Measurements from ENCODE around the gene AOPEP. TPM values are rescaled to one million over a fixed set of nuclear protein-coding genes. Genes with fewer than 3 reads are reported as not detected.

Gene AOPEP
- total RNA-seq, 1 donor from 2014 or later: 119 TPM

DNA sequence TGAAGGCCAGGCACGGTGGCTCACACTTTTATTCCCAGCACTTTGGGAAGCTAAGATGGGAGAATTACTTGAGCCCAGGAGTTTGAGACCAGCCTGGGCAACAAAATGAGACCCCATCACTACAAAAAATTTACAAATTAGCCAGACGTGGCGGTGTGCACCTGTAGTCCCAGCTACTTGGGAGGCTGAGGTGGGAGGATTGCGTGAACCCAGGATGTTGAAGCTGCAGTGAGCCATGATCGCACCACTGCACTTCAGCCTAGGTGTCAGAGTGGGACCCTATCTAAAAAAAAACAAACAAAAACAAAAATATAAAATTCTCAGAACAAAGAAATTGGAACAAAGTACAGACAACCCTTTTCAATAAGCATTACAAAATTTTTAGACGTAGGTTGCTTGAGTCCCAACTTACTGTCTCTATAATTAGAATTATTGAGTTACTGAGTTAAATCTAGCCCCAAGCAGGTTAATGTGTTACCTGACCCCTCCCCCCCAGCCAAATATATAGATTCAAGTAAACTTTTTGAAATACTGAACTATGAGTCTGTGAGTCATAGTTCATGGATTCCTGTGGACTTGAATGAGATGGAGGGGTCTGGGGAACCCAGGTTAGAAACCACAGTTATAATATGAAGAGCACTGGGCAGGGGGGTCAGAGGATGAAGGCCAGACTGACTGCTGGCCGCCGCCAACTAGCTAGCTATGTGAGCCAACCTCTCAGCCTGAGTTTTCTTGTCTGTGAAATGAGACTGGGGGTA lies 173.1 kb downstream of the AOPEP start:
- no peak for DNase-seq

DNA sequence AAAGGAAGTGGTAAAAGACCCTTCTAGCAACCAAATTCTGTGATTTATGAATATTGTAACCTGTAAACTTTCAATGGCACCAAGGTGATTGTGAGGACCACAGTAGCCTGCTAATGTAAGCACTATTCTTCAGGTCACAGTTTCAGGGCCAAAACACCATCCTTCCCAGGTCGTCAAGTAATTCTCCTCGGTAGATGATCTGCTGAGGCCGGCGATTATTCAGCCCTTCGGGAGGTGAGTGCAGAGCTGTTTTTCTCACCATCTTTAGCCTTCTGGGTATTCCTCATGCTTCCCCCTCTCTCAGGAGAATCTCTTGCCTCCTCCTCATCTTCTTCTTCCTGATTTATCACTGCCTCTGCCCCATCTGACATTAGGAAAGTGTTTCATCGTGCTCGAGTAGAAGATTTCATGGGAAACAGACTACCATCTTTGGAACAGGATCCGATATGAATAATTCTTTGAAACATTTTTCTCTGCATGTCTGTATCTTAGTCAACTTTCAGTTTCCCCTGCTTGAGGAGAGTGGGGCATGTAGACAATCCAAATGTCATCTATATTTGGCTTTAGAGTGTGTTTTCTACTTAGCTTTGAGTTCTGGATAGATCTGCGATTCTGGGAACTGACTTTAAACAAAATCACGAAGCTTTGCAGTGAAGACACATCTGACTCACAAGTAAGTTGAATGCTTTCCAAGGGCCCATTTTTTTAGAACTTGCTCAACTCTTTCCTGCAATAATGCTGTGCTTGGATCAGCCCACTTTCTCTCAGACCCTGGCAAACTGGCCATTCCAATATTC lies 173.9 kb downstream of the AOPEP start:
- DNase-seq: peak; percentile 51

DNA sequence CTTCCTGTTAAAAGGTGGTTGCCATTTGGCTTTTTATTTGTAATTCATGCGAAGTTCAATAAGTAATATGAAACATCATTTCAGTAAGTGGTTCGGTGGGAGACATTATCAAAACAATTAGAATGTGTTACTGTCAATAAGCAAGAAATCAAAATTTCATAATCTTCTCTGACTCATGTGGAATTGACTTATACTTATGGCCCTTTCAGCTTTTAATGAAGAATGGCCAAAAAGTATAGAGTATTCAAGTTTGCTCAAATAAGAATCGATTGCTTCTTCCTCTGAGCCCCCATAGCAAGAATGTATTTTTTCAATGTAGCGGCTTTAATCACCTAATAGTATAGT lies 174.5 kb downstream of the AOPEP start:
- DNase-seq: no peak

DNA sequence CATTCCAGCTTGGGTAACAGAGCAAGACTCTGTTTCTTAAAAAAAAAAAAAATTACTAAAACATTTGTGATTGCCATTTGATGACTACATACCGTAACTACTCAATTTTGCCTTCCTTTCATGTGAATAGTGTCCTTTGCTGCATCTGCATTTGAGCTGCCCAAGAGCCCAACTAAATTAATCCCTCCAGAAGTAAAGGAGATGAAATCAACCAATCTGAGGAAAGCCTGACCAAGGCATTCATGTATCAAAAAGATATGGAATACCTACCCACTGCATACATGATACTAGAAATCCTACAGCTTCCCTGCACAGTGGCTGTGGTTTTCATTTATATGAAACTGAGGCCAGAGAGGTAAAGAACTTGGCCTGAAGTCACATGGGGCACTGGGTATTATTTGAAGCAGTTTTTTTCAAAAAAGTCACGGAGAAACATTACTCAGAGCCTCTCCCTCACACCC lies 177.5 kb downstream of the AOPEP start:
- no peak for DNase-seq

DNA sequence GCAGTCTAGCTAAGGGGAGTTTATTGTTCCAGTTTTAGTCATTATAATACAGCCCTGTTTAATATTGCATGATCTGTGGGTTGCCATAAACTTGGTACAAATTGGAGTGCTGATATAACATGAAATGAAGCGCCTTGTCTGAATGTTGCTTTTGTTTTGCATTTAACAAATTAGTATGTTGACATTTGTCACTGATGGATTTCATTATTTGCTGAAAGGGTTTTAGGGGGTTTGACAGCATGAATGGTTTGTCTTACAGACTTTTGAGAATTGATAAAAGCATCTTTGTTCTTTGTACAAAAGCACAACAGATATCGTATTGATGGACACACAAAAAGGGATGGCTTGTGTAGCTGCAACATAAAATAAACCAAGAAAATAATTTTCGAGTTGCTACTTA lies 178.3 kb downstream of the AOPEP start:
- DNase-seq: no peak

DNA sequence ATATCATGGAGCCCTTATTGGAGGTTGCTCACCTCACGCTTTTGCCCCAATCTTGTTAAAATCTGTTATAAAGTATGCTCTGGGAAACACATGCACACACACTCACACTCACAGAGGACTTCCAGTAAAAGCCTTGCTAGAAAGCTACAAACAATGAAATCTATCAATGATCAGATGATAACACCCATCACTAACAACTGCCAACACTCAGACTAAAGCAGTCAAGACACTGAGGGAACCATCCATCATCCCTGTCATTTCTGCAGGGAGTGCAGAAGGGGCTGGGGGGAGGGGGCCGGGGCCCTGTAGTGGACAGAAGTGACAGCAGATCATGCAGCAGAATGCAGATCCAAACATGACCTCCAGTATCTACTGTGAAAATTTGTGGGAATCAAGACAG lies 179.1 kb downstream of the AOPEP start:
- no peak for DNase-seq

DNA sequence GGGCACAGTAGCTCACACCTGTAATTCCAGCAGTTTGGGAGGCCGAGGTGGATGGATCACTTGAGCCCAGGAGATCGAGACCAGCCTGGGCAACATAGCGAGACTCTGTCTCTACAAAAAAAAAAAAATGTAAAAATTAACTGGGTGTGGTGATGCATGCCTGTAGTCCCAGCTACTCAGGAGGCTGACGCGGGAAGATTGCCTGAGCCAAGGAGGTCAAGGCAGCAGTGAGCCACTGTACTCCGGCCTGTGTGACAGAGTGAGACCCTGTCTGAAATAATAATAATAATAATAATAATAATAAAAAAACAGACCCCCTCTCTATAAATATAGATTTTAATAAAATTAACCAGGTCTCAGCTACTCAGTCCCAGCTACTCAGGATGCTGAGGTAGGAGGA lies 179.7 kb downstream of the AOPEP start:
- DNase-seq: no peak

DNA sequence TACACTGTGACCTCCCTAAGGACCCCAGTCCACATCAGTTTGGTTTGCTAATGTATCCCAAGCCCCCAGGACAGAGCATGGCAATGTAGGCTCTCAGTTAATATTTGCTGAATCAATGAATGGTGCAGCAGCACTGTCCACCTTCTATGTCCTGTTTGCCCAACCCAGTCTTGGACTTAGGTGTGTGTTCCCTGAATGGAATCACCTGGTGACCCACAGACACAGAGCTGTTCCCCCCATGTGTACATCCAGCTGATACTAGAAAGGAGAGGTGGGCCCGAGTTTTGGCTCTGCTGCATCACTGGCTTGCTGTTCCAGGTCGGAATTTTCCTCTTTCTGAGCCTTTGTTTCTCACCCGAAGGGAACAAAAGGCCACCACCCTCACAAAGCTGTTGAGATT lies 180.2 kb downstream of the AOPEP start:
- no peak for DNase-seq

DNA sequence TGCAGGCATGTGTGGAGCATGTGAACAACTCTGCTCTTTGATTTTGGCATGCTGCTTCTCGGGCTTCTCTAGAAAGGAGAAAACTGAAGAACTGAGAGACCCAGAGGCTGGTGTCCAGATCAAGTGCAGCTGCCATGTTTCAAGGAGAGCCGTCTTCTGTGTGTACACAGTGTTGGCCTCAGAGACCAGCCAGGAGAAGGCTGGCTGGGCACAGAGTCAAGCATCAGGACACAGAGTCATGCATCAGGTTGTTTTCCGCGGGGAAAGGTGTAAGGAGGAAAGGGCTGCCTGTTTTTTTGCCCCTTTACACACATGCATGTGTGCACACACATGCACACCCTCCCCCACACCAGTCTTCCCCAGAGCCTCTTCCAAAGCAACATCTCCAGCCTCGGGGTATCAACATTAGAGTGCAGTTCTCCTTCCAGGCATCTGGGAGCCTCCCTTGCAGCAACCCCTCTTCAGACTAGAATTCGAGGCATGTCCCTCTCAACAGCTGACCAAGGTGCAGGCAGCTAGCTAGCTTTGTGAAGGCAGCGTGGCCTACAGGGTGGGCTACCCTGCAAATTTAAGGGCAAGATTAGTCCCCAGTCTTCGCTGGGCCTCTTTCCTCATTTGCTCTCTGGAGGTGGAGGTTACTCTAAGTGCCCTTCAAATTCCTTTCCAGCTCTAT lies 180.9 kb downstream of the AOPEP start:
- DNase-seq: no peak

DNA sequence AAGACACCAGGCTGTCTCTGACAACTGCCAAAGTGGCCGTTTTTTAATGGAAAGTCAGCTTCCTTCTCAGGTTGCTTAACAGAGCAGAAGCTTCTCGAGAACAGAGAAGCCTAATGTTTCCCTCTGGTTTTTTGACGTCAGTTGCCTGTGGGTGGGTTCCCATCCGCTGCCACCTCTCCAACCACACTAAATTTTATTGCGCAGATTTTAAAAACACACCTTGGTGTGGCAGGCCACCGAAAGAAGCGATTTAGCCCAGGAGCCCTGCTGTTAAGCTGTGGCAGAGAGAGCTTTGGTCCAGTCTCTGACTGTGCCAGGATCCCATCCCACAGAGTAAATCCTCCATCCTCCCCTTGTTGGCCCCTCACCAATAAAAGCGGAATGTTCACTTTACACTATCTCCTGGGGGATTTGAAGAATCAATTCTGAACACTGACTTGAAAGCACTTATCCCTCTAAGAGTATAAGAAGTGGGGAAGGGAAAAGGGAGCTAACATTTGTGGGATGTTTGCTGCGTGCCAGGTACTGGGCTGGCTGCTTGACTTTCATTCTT lies 181.6 kb downstream of the AOPEP start:
- no peak for DNase-seq

DNA sequence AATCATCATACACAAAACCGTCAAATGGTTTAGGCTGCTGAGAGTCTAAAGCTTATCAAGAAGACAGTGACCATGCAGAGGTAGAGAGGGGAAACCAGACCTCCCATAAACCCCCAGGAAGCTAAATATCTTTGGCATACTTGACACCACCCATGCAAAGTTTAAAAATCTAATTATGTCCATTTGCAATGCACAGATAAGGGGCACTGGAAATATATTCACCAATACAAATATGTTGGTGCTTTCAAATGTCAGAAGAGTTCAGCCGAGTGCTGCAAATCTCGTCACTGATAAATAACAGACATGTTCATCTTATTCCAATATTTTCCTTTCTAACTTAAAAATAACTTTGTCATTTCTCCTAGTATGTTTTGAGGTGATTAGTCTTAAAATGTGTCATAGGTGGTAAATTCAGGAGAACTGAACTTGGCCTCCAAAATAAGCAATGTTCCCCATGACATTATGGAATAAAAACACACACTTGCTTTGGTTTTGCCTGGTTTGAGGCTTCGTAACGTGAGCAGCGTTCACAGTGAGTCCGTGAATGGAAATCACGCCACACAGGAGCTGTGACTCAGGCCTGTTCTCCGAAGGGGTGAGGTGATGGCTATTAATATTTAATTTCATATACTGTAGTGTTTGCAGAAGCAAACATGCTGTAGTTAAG lies 182.2 kb downstream of the AOPEP start:
- no peak for DNase-seq

DNA sequence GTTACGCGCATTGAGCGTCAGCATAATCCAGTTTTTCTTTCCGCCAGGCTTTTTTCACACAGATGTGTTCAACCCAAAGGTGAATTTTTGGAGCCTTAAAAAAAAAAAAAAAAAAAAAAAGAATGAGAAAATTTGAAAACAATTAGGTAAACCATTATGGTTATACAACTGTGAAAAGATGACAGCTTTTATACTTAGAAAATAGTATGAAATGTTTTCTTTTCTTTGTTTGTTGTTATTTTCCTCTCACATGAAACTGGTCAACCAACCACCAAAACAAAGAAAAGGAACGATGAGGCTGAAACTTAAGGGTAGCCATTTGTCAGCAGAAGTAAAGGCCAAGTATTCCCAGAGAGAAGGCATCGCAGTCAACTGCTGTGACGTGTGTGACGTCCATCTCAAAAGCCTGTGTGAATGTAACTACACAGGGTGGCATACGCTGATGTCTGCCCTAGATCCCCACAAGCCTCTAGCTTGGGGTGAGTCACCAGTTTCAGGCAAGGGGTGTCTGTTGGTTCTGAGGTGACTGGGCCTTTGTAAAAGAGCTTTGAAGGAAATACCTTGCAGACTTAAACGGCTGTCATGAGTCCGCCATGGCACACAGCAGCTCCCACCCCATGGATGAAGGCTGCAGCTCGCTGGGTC lies 182.9 kb downstream of the AOPEP start:
- DNase-seq: no peak

DNA sequence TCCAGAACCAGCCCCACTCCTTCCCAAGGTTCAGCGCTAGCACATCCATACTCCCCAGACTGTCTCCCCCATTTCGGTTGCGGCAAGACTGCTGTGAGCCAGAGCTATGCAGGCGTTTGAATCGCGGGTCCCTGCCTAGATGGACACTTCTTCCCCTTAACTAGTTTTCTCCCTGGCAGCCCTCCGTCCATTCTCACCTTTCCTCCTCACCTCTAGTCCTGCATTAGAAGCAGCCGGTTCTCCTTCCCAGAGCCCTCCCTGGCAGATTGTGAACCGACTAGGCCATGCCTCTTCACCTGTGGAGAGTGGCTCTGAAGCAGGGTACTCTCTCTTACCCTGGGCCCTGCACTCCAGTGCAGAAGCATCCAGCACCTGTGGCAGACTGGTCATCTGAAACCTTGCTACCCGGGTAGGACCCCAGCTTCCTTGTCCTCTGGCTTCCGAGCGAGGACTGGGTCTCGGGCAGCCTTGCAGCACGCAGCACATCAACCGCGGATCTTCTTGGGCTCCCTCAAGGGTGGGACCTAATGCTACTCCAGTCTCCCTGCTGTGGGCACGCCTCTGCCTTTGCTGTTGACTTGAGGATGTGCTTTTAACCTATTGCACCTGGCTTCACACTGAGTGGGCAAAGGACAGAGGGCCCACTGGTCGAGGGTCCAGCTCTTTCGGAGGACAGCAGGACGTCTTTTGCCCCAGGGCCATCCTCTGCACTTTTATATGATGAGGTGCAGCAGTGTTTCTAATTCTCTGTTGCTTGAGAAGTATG lies 183.6 kb downstream of the AOPEP start:
- DNase-seq: no peak

DNA sequence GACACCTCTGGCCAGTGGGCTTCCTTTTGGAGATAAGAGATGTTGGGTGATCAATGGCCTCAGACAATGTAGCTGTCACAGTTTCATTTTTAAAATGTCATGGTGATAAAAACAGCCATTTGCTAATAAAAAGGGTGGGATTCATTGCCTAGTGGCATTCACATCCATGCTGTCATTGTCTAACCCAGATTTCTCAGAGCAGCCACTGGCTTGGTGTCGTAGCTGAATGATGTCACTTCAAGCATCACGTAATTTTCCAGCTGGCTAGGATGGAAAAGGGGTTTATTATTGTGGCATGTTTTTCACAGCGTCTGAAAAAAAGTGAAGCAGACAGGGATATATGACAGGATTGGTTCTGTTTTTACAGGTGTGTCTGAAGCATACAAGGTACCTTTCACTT lies 184.7 kb downstream of the AOPEP start:
- DNase-seq: no peak

DNA sequence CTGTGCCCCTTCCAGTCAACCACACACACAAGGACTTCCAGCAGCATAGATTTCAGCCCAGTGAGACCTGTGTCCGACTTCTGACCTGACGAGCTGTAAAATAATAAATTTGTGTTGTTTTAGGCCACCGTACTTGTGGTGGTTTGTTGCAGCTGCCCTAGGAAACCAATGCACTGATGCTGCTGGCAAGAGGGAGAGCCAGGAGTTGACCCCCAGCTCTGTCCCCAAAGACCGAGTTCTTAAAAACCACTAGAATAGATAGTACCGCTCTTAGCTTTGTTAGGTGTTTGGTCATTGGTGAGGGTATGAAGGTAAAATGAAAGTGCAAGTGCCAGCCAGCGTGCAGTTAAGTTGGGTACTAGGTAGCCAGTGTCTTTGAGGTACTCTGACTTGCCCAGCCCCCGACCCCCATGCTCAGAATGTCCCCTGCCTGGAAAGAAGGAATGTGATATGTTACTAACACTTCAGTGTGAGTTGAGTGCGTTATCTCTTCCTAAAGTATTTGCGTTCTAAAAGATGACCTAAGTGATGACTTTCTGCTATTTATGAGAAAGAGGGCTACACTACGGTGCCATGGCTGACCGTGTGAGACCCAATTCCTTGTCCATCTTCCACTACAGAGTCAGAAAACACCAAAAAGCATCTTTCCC lies 185.6 kb downstream of the AOPEP start:
- no peak for DNase-seq

DNA sequence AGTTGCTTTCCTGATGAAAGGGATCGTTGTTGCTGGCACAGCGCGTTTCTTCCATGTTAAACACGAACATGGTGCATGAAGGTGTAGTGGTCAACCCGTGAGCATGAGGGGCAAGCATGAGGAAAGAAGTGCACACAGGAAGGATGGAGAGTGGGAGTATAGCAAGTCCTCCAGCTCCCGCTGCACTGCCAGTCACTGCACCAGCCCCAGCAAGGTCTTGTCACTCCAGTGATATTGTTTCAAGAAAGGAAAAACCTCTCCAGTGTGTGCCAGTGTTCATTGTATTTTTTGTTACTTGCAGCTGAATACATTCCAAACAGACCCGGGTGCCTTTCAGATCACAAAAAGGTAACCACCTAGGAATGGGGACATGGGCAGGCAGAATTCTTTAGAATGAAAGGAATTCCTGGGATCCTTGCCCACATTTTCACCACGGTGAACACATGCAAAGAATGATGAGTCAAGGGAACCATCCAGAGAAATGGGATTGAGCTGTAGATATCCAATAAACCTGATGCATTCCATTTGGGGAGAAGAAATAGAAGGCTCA lies 186.3 kb downstream of the AOPEP start:
- no peak for DNase-seq

DNA sequence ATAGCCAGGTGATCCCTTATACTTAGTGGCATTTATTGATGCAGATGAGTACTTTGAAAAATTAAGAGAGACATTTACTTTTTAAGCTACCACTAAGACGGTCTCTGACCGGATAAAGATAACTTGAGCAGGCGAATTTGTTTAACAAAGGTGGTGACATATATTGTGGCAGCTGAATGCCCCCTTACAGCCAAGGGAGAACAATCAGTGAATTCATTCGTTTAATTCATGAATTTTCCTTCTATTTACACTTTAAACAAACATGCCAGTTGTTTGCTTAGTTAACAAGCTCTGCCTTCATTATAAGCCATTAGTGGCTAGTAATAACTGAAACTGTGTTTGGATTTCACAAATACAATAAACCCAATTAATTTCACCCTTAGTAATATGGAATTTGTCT lies 187.1 kb downstream of the AOPEP start:
- no peak for DNase-seq

DNA sequence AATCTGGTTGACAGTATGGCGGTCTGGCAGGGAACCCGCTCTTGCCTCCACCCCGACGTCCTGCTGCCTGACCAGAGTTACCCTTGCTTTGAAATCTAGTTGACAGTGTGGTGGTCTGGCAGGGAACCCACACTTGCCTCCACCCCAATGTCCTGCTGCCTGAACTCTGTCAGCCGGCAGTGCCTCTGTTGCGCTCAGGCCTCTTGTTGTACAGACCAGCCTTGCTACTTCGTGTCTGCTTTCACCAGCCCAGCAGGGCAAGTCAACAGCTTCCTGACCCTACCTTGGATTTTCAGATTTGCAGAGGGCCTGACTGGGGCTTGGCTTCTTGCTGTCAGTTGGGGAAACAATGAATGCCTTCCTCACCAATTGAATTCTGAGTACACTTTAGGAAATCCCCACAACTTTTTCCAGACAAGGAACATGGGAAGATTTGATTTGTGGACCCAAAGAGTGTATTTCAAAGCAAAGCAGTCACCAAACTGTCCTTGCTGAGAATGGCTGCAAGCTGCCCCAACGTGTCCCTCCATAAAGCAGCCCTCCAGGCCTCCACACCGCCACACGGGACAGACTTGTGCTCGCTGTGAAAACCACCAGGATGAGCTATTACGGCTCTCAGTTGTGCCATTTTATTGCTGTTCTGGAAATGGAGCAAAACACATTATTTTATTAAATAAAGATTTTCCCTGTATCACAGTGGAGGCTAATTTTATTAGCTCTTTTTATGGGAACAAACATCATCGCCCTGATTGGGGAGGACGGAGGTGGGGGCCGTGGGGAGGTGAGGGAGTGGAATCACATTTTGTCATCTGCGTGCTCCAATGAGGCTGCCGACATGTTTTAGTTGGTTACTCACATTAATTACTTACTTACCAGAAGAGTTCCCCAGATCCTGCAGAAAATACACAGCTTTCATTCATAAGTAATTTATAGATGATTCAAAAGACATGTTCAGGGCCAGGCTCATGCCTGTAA lies 189.3 kb downstream of the AOPEP start:
- DNase-seq: no peak

DNA sequence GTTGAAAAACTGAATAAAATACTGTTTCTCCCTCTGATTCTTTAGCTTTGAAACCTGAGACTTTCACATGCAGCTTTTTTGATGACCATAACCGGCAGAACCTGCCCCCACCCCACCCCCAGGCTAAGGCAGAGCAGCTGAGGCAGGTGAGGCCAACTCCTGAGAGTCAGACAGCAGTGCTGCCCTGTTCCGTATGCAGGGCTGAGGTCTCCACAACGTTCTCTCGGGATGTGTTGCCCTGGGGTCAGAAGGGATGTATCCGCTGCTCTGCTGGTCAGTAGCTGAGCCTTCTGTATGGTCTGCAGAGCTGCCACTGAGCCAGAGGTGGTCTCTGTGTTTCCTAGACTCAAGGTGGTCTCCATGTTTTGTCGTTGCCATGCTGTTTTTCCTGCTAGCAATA lies 190.5 kb downstream of the AOPEP start:
- DNase-seq: no peak
